Measurements from ENCODE around the gene SLC6A9.

The SLC6A9 gene

DNA sequence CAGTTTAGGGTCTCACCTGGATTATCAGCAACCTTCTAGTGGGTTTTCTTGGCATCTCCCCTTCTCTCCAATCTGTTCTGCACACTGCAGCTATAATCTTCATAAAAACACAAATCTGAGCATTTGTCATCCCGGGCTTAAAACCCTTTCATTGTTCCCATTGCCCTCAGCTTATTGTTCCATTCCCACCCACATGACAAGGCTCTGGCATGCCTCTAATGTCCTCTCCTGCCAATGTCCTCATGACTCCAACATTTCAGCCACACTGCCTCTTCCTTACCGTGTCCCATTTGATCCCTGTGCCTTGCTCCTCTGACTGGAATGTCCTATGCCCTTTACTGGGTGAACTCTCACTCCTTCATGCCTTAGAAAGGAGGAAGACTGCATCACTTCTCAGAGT lies 68.9 kb downstream of the SLC6A9 start:
- in situ Hi-C loops (cut with HindIII; ENCODE audit: low sequenced_read_pairs) = no loop called here
- TF ChIP-seq CTCF (IDR thresholded peaks at IDR 0.05; ENCODE audit: low read depth, low read length, missing control alignments) = no peak
- H3K4me3 ChIP-seq (ENCODE audit: low read depth, low read length) = no peak overlapping the region
- no peak for DNase-seq (ENCODE audit: low read depth)

- in situ Hi-C loops (cut with HindIII; ENCODE audit: low sequenced_read_pairs) = no loop called here
- DNase-seq (ENCODE audit: low read depth) = no peak
- no peak for TF ChIP-seq CTCF (IDR thresholded peaks at IDR 0.05; ENCODE audit: low read depth, low read length, missing control alignments)
- H3K4me3 ChIP-seq (ENCODE audit: low read depth, low read length) = no peak overlapping the region
Observed at GRCh38 chr1:43961692-43962091, 69.6 kb downstream of the SLC6A9 start.

- no peak overlapping the region for H3K4me3 ChIP-seq (ENCODE audit: low read depth, low read length)
- no peak for TF ChIP-seq CTCF (IDR thresholded peaks at IDR 0.05; ENCODE audit: low read depth, low read length, missing control alignments)
- no peak for DNase-seq (ENCODE audit: low read depth)
- in situ Hi-C loops (cut with HindIII; ENCODE audit: low sequenced_read_pairs) = no loop called here
Observed at GRCh38 chr1:43960798-43961197, 70.5 kb downstream of the SLC6A9 start.

DNA sequence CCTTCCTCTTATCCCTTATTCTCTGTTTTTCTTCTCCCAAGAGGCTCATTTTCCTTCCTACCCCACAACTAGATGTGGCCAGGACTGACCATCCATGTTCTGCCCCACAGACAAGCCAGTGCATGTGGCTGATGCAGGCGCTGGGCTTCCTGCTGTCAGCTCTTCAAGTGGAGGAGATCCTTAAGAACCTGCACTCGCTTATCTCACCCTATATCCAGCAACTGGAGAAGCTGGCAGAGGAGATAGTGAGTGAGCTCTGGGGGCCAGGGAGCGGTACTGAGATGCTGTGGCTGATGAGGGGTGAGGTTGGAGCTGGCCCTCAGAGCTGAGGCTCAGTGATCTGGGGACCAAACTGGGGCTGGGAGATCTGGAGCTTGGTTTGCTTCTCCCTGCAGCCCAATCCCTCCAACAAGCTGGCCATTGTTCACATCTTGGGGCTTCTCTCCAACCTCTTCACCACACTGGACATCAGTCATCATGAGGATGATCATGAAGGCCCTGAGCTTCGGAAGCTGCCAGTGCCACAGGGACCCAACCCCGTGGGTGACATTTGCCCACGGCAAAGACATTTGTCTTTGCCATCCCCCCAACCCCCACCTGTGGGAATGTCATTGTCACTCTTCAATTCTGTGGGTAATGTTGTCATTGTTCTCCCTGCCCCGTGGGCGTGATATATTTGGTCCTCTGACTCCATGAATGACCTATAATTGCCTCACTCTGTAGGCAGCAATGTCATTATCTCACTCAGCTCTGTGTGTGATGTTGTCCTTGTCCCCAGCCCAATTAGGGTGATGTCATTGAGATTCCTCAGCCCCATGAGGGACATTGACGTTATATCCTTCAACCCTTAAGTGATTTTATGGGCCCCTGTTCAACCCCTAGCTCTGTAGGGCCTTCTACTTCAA lies 72.7 kb downstream of the SLC6A9 start:
- DNase-seq (ENCODE audit: low read depth) = no peak
- in situ Hi-C loops (cut with HindIII; ENCODE audit: low sequenced_read_pairs) = no loop called here
- TF ChIP-seq CTCF (IDR thresholded peaks at IDR 0.05; ENCODE audit: low read depth, low read length, missing control alignments) = no peak
- no peak overlapping the region for H3K4me3 ChIP-seq (ENCODE audit: low read depth, low read length)

GRCh38 chr1:43957407-43958040 lies 73.7 kb downstream of the SLC6A9 start:
- TF ChIP-seq CTCF (IDR thresholded peaks at IDR 0.05; ENCODE audit: low read depth, low read length, missing control alignments) = no peak
- H3K4me3 ChIP-seq (ENCODE audit: low read depth, low read length) = no peak overlapping the region
- in situ Hi-C loops (cut with HindIII; ENCODE audit: low sequenced_read_pairs) = no loop called here
- no peak for DNase-seq (ENCODE audit: low read depth)

- DNase-seq (ENCODE audit: low read depth) = no peak
- TF ChIP-seq CTCF (IDR thresholded peaks at IDR 0.05; ENCODE audit: low read depth, low read length, missing control alignments) = no peak
- H3K4me3 ChIP-seq (ENCODE audit: low read depth, low read length) = no peak overlapping the region
- in situ Hi-C loops (cut with HindIII; ENCODE audit: low sequenced_read_pairs) = no loop called here
Observed at GRCh38 chr1:43956234-43956633, 75.0 kb downstream of the SLC6A9 start.
